Fibroblast of skin of left biceps (primary cell): ENCODE data around the gene HIVEP2.

ENCODE experiments used
- DNase-seq, 2 experiments: peaks; one replicate each; pipeline ENCODE4 v3.0.0-alpha.2; 2013; ENCODE audit warnings: low read depth in 2 of 2

HIVEP2 gene

DNA sequence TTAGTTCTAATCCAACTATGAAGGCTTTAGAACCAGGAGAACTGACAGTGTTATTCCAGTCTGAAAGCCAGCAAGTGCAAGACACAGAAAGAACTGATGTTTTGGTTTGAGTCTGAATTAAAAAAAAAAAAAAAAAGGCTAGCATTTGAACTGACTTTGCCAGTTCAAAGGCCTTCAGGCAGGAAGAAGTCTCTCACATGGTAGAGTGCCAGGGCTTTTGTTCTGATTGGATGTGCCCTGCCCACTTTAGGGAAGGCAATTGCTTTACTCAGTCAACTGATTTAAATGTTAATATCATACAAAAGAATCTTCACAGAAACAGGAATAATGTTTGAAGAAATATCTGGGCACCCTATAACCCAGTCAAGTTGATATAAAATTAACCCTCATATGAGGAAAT, 212.2 kb downstream of the HIVEP2 start:
- DNase-seq, result no peak

- no peak for DNase-seq
Observed at GRCh38 chr6:142731611-142732010, 213.4 kb downstream of the HIVEP2 start.

DNA sequence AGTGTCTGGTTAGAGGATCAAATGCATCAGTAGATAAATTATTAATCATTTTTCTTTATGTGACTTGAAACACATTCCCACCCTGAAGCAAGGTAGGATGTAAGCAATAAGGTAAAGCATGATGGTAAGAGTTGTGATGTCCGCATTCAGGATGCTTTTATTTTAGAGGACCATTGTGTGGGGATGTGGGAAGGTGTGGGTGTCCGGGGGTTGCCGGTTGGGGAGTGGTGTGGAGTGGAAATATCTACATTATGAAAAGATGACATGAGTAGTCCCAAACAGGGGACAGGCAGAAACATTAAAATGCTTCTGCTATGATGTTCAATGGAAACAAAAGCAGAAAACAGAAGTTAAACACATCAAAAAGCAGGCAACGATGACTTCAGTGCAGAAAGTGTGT, 215.4 kb downstream of the HIVEP2 start:
- no peak for DNase-seq

- peak; percentile 85 to 87 for DNase-seq
Observed at GRCh38 chr6:142728910-142729481, 216.0 kb downstream of the HIVEP2 start.

DNA sequence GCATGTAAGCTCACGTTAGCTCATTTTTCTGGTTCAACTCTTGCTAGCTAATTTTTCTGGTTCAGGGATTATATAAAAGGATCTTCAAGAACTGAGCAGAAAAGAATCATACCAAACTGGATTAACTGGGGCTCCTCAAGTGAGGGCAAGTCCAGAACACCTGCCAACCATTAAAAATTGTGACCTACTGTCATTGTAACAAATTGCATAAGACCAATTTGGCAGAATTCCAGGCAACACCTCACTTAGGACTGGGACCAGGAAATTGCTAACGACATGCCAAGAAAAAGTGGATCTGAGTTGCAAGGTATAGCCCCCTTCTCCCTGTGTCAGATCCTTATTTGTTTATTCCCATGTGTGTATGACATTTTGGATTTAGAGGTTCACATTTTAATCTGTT, 216.6 kb downstream of the HIVEP2 start:
- DNase-seq, result no peak

DNA sequence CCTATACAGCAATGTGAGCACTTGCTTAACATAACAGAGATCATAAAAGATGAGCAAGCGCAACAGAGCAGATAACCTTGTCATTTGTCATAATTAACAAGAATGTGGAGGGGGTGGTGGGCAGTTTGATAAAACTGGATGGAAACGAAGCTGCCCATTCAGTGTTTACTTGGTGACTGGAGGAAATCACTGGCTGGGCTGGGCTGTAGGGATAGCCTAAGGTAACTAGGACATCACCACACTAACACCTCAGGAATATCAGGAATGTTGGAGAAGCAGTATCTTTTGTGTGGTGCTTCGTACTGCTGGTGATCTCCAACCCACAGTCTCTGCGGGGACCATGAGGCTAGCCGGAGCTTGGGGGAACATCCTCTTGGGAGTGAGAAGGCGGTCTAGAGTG, 218.4 kb downstream of the HIVEP2 start:
- no peak for DNase-seq

GRCh38 chr6:142725024-142725770, 219.8 kb downstream of the HIVEP2 start:
- DNase-seq, result no peak

DNA sequence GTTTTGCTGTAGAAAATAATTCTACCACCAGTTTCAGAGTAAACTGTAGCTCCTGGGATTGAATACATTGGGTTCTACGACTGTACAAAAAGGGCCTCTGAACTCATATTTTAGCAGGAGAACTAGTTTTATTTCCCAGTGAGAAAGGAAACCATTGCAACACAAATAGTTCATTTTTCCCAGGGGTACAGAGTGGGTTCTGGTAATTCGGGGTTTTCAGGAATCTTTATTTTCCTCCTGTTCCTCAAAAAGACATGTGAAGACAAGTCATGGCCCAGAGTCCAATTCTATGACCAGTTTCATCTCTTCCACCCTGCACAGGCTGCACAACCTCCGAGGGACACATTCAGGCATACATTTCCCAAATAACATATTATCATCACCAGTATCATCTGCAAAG, 222.1 kb downstream of the HIVEP2 start:
- DNase-seq, result no peak

DNA sequence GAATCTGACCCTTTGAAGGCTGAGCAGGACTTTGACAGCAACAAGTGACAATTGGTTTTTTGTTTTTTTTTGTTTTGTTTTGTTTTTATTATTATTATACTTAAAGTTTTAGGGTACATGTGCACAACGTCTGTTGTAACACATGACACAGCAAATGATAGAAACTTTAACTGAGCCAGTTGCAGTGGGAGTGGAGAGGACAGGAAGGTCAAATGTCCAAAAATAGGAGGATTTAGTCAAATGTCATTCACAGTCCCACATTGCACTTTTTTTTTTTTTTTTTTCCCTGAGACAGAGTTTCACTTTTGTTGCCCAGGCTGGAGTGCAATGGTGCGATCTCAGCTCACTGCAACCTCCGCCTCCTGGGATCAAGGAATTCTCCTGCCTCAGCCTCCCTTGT, 223.0 kb downstream of the HIVEP2 start:
- DNase-seq, result no peak

DNA sequence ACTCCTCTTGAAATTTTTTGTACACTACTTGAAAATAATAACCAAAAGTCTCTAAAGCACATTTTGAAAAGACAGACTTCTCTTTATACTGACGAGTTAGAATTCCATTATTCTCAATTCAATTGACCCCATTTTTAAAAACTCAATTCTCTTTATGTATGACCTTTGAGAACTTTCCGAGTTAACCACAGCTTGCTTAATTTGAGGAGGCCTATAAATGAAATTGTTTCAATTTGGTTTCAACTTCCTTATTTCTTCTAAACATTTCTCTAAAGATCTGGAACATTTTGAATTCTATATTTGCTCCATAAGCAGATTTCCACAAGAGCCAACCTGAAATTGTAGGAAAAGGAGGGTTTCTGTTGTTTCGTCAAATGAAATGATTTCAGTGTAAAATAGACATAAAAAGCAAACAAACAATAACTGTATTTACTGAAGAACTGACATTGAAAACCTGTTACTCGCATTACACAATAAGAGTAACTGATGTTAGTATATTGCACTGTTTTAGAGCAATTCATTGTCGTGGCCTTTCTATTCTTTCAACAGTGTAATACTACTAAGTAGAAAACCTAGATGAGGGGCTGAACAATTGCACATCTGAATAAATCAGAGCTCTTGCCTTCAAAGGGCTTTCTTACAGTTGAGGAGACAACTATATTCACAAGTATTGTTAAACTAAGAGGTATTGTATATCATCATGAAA, 223.6 kb downstream of the HIVEP2 start:
- no peak for DNase-seq

DNA sequence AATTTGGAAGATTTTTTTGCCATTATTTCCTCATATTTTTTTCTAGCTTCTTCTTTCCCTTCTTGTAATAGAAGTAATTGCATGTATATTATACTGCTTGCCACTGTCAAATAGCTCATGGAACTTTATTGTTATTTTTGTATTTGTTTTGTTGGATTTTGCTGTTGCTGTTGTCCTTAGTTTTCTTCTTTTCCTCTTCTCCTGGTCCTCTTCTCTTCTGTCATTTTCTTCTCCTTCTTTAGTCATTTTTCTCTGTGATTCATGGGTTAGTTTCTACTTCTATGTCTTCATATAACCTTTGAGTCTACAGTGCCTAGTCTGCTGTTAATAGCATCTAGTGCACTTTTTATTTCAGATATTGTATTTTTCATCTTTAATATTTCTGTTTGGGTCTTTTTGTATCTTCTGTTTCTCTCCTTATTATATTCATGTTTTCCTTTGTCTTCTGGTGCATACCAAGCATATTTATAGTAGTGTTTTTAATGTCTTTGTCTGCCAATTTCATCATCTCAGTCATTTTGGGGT, 226.2 kb downstream of the HIVEP2 start:
- DNase-seq, result no peak

DNA sequence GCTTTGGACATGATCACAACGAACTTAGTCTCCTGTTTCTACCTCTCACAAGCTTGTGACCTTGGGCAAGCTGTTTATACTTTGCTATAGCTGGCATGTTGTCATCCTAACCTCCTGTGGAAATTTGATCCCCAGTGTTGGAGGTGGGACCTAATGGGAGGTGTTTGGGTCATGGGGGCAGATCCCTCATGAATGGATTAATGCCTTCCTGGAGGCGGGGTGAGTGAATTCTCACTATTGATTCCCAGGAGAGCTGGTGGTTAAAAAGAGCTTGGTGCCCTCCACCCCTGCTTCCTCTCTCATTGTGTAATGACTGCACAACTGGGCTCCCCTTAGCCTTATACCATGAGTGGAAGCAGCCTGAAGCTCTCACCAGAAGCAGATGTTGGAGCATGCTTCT, 228.9 kb downstream of the HIVEP2 start:
- DNase-seq, result no peak

DNA sequence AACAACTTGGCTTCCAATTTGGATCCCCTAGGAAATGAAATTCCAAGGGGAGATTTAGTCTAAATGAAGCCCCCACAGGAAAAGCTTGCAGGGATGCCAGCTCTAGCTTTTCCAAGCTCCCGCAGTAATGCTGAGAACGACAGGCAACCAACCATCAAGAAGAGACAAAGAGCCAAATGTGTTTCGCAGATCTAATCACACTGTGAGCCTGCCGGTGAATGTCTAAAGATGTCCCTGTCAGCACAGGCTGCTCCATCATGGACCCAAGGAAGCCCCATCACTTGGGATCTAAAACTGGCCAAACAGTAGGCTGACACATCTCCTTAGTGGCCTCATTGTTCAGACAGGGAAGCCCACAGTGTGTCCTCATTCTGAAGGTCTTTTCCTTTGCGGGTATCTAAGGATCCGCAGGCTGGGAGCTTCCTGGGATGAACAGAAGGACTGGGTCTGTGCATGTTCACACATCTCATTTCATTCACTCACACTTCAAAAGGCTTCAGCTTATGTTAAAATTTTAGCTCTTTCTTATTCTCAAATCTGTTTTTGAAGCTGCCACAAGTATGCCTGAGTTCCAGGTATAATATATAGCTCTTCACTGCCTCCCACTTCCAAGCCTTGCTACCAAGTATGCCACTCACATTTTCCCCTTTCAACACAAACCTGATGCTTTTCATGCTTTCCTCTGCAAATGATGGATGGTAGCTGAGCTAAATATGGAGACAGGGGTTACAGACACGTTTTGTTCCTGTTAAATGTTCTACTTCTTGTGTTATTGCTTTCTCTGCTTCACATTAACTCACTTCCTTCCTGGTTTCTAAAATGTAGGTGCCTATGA, 229.8 kb downstream of the HIVEP2 start:
- no peak for DNase-seq

- DNase-seq, result no peak
Observed at GRCh38 chr6:142713959-142714358, 231.0 kb downstream of the HIVEP2 start.

DNA sequence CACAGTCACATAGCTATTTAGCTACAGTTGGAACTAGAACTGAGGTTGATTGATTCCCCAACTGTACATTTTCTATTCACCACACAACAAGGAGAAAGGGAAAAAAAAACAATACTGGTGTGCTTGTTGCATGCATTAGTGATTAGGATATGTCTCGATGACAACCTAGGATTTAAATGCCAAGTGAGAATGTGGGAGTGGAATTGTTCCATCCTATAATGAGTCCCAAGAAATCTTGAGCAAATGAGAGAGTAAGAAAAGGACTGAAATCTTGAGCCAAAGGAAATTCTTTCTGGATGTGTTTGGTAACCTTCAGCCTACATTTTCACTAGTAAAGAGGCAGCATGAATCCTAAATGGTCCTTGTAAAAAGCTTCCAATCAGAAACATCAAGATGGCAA, 232.7 kb downstream of the HIVEP2 start:
- DNase-seq, result no peak

DNA sequence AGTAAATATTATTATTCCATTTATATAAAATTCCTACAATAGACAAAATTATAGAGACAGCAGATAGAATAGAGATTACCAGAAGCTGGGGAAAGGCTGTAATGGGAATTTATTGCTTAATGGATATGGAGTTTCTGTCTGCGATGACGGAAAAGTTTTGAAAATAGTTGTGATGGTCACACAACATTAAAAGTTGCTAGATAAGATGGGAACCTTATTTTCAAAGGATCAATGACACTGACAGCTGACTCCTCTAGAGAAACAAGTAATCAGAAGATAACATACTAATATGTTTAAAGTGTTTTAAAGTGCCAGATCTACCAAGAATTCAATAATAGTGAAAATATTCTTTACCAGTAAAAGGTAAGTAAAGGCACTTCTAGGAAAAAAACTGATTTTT, 236.3 kb downstream of the HIVEP2 start:
- DNase-seq, result no peak

- no peak for DNase-seq
Observed at GRCh38 chr6:142707255-142707654, 237.7 kb downstream of the HIVEP2 start.

DNA sequence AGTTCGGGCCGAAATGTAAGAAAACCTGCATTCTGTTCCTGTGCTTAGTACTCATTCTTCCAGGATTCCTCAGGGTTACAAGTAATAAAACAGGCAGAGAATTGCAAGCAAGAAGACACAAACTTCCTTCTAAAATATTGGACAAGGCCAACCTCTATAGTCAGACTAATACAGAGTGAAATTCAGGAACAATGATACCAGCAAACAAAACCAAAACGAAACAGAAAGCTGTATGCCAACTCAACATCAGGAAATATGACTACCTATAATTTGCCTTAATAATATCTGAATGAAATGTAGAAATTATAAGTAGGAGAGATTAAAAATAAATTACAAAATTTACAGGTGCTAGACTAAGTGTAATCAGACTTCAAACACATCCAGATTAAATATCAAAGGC, 238.8 kb downstream of the HIVEP2 start:
- DNase-seq, result no peak

- DNase-seq, result no peak
Observed at GRCh38 chr6:142705054-142705453, 239.9 kb downstream of the HIVEP2 start.

DNA sequence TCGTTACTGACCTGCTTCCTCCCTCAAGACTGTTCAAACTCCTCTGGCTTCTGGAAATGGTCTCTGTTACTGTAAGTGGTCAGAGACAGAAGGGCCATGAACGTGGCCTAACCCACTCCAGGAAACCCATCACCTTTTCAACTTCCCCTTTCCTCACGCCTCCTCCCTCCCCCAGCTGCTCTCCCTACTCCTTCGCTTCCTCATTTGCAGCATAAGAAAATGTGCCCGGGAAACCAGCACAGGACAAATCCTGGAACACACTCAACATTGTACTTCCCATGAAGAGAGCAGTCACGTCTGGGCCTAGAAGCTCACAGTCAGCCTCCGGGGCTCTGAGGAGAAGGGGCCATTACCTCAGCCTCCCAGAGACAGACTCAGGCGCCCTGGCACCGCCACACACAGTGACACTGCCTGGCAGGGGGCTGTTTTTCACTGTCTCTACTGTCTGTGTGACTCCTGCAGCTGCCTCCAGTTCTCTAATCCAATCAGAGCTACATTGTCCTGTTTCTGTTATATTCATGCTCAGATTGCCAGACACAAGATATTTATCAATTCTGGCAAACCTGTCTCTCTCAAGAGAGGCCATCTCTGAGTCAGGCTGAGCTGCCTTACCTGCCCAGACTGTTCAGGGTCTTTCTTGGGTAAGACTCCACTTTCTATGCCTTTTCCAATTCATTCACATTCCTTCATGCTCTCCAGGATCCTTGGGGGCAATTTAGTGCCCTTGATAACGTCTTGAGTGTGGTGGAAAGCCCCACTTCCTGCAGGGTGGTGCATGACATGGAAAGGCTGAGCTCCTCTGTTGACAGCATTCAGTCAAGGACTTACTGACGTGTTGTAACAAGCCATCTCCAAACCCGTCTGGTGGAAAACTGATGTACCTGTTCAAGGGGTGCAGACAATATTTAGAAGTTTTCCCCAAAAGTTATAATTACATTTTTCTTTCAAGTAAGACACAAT, 242.2 kb downstream of the HIVEP2 start:
- no peak for DNase-seq
